ENCODE data around the gene C3.

C3 gene

DNA sequence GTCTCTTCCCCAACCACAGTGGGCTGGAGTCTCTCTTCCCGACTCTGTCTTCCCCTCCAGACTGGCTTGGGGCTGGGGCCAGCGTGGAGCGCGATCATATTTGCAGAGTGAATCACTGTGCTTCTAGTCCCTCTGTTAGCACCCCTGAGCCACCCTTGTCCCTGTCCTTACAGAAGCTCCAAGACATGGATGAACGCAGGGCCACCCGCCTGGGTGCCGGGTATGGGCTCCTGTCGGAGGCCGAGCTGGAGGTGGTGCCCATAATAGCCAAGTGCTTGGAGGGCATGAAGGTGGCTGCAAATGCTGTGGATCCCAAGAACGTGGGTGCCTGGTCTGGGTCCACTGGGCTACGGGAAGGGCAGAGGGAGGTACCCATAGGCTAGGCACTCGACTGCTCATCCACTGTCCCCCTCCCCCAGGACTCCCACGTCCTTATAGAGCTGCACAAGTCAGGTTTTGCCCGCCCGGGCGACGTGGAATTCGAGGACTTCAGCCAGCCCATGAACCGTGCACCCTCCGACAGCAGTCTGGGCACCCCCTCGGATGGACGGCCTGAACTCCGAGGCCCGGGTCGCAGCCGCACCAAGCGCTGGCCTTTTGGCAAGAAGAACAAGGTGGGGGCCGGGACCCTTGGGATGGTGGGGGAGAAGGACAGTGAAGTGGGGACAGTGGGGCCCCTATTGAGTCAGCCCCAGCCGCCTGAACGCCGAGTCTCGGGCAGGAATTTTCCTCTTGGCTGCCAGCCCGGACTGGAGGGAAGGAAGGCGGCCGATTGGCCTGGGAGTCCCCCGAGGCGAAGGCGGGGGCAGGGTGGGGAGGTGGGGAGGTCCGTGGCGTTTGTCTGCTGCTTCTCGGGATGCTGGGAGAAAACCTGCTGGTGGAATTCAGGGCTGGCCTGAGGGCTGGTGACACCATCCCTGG, 24.2 kb upstream of the C3 start:
- DNase-seq = peak; percentile 29

- DNase-seq = no peak
Observed at GRCh38 chr19:6743714-6744380, 23.4 kb upstream of the C3 start.

- DNase-seq = no peak
Observed at GRCh38 chr19:6743066-6743465, 22.6 kb upstream of the C3 start.

DNA sequence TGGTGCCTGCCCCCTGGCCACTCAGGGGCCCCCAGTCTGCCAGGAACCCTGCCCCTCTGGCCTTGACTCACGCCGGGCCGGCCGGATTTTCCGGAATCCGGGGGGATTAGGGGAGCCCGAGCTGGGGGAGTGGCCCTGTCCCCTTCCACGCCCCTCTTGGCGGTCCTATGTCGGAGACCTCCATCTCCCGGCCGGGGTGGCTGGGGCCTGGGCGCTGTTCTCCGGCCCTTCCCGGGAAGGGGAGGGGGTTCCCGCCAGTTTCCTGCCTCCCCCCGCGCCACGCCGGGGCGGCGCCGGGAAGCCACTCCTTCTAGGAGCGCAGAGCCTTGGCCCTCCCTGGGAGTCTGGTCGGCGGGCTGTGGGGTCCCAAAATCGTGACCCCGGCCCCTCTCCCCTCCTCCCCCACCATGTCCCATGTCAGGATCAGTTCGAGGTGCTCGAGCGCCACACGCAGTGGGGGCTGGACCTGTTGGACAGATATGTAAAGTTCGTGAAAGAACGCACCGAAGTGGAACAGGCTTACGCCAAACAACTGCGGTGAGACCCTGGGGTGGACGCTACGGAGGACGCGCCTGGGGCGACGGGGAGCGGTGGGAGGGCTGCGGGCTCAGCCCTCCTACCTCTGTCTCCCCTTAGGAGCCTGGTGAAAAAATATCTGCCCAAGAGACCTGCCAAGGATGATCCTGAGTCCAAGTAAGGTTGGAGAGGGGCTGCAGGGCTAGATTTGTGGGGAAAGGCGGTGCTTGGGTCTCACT, 20.3 kb upstream of the C3 start:
- DNase-seq = peak; percentile 13

GRCh38 chr19:6739883-6740588, 19.6 kb upstream of the C3 start:
- DNase-seq = no peak

DNA sequence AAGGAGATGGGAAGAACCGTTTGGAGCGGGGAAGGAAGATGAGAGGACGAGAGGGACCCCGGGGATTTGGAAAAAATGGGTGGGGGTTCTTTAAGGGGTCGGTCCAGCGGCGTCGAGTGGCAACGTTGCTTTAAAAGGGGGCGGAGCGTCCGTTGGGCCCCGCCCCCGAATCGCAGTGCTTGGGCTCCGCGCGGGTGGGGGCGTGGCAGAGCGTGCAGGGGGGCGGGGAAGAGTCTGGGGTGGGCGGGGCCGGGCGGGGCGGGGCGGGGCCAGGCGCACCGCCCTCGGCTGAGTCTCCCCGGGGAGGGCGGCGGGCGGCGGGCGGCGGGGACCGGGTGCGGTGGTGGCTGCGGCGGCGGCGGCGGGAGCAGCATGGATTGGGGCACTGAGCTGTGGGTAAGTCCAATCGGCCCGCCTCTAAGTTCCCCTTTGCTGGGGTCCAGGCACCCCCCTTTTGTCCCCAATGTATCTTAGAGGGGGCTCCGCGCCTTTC, 19.0 kb upstream of the C3 start, which contains the start of gene TRIP10:
Gene TRIP10, plus strand, starts transcription at position 291 of the 493 bp plus-strand sequence. Its CDS starts 82 bp downstream, at position 373.
- peak; percentile 25 for DNase-seq

DNA sequence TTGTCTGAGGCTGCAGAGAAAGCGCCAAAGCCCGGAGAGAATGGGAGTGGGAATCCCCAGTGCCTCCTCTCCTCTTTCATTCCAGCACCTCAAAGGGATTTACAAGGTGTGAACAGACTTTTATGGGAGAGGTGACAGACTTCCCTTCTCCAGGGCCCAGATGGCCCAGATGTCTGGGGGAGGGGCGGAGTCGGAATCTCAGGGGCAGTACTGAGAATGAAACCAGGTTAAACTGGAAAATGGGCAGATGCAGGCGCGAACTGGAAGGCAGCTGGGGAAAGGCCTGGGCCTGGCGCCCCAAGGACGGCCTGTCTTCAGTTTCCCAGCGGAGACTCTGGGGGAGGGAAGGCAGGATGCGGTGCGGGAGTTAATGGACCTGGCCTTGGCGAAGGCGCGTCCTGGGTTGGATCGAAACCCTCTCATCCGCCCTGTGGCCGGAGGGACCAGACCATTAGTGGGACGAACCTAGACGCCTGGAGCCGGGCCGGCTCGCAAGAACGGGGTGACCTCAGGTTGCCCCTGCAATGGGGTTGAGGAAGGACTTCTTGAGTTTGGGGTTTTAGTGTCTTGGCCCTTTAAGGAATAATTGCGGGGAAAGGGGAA, 18.4 kb upstream of the C3 start:
- DNase-seq = no peak

DNA sequence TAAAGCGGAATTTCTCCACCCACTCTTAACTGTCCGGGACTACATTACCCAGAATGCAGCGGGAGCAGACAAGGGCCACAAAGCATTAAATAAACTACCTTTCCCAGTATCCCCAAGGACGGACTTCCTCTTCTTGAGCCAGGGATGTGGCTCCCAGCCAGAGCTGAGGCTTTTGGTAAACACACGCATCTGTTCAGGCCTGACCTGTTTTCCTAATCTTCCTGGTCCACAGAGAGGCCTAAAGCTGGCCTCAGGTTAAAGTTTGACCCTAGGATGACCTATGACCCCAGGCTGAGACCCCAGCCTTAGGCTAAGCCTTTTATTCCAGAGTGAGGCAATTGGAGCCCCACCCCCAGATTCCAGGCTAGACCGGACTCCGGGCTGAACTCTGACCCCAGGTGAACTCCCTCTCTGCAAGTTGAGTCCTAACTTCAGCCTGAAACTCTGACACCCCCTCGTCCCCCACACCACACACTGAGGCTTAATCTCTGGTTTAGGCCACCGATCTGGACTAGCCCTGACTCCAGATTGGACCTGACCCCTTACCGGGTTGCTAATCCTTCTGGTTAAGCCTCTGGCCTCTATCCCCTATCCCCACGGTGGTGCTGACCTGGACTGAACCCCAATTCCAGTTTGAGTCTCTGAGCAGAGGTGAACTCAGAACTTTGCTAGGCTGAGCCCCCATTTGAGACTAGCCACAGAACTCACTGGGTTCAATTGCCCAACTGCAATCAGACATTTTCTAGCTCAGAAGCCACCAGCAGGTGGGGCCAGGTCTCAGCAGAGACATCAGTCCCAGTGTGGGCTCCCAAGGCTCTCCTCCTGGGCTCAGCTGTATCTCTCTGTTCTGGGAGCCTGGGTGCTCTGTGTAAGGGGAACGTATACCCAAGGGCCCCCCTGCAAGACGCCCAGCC, 17.7 kb upstream of the C3 start:
- peak; percentile 80 for DNase-seq

- DNase-seq = peak; percentile 100
Observed at GRCh38 chr19:6737284-6737872, 16.9 kb upstream of the C3 start, which contains the start of gene GPR108. GPR108 (minus strand) TSS chr19:6737580; CDS start chr19:6737576, 4 bp downstream.

GRCh38 chr19:6736917-6737283, 16.4 kb upstream of the C3 start:
- no peak for DNase-seq

DNA sequence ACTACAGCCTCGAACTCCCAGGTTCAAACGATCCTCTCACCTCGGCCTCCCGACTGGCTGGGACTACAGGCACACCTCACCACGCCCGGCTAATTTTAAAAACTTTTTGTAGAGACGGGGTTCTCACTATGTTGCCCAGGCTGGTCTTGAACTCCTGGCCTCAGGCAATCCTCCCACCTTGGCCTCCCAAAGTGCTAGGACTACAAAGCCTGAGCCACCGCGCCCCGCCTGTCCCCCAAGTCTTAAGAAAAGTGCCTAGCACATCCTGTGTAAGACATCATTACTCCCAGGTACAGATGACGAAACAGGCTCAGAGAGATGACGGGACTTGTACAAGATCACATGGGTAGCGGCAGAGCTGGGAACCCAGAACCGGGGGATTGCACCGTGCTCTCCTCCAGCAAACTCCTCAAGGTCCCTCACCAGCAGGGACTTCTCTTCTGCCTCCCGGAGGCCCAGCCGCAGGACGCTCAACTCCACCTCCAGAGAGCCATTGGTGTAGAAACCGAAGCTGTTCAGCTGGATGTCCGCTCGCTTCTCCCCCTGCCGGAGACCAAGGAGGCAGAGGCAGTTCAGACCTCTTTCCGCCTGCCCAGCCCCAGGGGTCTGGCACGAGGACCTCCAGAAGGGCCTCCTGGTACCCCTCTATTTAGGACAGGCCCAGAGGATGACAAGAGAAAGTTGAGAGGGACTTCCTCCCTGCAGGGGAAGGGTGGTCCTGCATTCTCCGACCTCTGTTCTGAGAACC, 15.9 kb upstream of the C3 start:
- DNase-seq = peak; percentile 52

DNA sequence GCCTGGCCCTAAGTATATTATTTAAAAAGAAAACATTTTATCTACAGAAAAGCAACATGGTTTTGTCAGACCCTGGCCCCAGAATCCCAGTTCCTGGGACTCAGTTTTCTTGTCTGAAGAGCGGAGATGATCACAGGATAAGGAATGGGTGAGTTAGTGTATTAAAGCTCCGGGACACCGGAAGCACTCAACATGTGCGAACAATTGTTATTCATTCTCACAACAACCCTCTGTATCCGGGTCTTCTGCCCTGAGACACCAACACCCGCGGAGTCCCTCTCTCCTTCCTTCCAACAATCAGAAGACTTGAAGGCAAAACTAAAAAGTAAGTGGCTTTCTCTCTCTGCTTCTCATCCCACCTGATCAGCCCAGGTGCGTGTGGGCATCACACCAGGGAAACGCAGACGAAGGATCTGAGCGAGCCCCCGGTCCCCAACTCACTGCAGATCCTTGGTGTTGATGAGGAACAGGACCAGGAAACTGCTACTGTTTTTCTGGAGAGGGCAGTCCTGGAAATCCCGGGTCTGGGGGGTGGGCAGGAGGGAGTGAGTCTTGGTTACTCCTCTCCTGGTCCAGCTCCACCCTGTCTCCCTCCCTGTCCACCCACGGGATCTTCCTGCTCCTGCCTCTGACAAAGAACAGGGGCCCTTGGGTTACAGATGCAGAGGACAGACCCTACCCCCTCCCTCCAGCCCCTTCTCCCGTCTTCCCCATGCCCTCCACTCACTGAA, 14.9 kb upstream of the C3 start:
- no peak for DNase-seq

- DNase-seq = no peak
Observed at GRCh38 chr19:6734096-6734696, 13.7 kb upstream of the C3 start.

- DNase-seq = no peak
Observed at GRCh38 chr19:6733338-6734095, 13.1 kb upstream of the C3 start.

GRCh38 chr19:6732803-6733337, 12.4 kb upstream of the C3 start:
- no peak for DNase-seq

DNA sequence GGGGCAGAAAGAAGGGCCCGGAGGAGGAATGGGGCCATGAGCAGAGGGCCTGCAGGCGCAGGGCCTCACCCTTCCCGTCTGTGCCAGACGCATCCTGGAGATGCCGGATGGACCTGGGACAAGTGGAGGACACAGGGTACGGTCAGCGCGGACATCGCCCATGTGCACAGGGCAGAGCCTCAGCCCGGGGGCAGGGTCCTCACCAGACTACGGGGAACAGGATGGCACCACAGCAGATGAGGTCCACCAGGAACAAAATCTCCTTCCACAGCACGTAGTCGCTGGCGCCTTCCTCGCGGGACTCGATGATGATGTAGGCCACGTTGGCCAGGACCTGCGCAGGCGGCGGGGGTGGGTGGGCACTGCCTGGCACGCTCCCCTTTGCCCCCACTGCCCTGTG, 11.4 kb upstream of the C3 start:
- DNase-seq = no peak

DNA sequence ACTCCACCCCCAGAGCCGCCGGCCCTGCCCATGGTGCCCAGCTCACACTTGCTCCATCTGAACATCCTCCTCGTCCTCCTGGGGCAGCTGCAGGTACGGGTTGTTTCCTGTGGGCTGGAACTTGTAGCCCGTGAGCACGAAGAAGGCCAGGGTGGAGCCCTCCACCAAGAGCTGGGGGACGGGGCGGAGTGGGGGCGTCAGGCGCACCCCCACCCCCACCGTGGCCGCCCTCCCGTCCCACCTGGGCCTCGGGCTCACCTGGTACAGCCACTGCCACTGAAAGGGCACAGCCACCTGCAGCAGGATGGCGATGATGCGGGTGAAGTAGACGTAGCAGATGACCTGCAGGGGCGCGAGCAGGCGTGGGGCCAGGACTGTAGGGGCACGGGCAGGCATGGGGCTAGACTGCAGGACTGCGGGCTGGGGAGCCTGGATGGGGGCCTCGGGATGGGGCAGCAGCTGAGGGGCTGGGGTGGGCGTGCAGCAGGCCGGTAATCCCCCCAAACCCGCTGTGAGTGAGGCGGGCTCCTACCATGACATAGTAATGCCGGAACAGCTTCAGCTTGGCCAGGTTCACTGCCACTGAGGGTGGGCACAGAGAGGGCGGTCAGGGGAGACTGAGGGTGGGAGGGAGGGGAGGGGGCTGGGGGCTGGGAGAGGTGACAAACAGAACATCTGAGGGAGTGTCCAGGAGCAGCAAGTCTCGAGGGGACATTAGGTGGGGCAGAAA, 10.7 kb upstream of the C3 start:
- DNase-seq = no peak

Measured in DMS153 (cell line).